Natural killer cell (primary cell): Measurements from ENCODE around the gene CEACAM18. TPM values are rescaled to one million over a fixed set of nuclear protein-coding genes. Genes with fewer than 3 reads are reported as not detected.

Experiments used
- ATAC-seq, 3 donors: fragments of 150-1000 bp in 2 of 3; fragments of 200-7000 bp in 1 of 3; cut with Tn5 transposase; 1 replicate in 1 of 3; 2 replicates in 2 of 3; pipeline ENCODE4 v1.10.0; 2021; ENCODE audit warnings: mild to moderate bottlenecking in 2 of 3, moderate library complexity in 2 of 3
- DNase-seq, 2 donors: peaks; one replicate each; pipeline versions ENCODE4 v3.0.0 to v3.0.0-alpha.2; 2013 to 2021; ENCODE audit warnings: mixed read lengths in 1 of 2
- H3K27ac ChIP-seq: one replicate; pipeline ENCODE4 v1.5.1; 2013; ENCODE audit warnings: mild to moderate bottlenecking, low read length
- H3K27me3 ChIP-seq: one replicate; pipeline ENCODE4 v1.6.1; 2013; ENCODE audit warnings: low read length; ENCODE audit not compliant: control insufficient read depth, insufficient read depth
- H3K36me3 ChIP-seq: one replicate; pipeline ENCODE4 v1.6.1; 2013; ENCODE audit warnings: low read length; ENCODE audit not compliant: control insufficient read depth, insufficient read depth
- H3K4me1 ChIP-seq: one replicate; pipeline ENCODE4 v1.6.1; 2013; ENCODE audit warnings: low read length; ENCODE audit not compliant: control insufficient read depth, insufficient read depth
- H3K4me3 ChIP-seq: one replicate; pipeline ENCODE4 v1.5.1; 2013; ENCODE audit warnings: low read length
- H3K9me3 ChIP-seq: one replicate; pipeline ENCODE4 v1.6.1; 2013; ENCODE audit warnings: low read length; ENCODE audit not compliant: control insufficient read depth, insufficient read depth
- H3K27ac Mint-ChIP-seq, 2 donors: one replicate each; pipeline ENCODE4 v1.8.0; 2022; ENCODE audit warnings: mild to moderate bottlenecking in 2 of 2, mixed read lengths in 2 of 2, moderate library complexity in 1 of 2
- H3K27me3 Mint-ChIP-seq, 2 donors: one replicate each; pipeline ENCODE4 v1.8.0; 2022; ENCODE audit warnings: low read depth in 2 of 2, mixed read lengths in 2 of 2
- H3K36me3 Mint-ChIP-seq: one replicate; pipeline ENCODE4 v1.8.0; 2022; ENCODE audit warnings: mixed read lengths
- H3K4me1 Mint-ChIP-seq, 2 donors: one replicate each; pipeline ENCODE4 v1.8.0; 2022; ENCODE audit warnings: mixed read lengths in 2 of 2
- H3K4me3 Mint-ChIP-seq: one replicate; pipeline ENCODE4 v1.8.0; 2022; ENCODE audit warnings: mild to moderate bottlenecking, moderate library complexity, mixed read lengths
- H3K9me3 Mint-ChIP-seq, 2 donors: one replicate each; pipeline ENCODE4 v1.8.0; 2022; ENCODE audit warnings: mixed read lengths in 2 of 2
- WGBS: methylation state at CpG from one replicate; pipeline ENCODE4 v1.1.7; 2013; ENCODE audit warnings: missing lambda C conversion rate; ENCODE audit not compliant: insufficient coverage; 5-methylcytosine and 5-hydroxymethylcytosine counted together
- intact Hi-C: fragments of 100-400 bp; cut with micrococcal nuclease; formaldehyde crosslinking; loops from one replicate; pipeline ENCODE4 v1.14.2; 2022
- total RNA-seq, 4 donors: library from RNA; stranded (reverse); fragments of 120-200 nt in 1 of 4; gene quantifications; one replicate each; pipeline versions ENCODE4 v1.2.3 to v1.2.4, GENCODE V29; 2013 to 2022
- TF ChIP-seq, protein P1 (sequence below): fragments of 200-600 bp; IDR thresholded peaks from one replicate; pipeline ENCODE4 v1.8.0; 2022; ENCODE audit warnings: antibody characterized with exemption

Gene CEACAM18
- total RNA-seq, 3 donors from 2014 or later (not counting 1 experiment from before 2014, with no cell fraction given) = not detected

DNA sequence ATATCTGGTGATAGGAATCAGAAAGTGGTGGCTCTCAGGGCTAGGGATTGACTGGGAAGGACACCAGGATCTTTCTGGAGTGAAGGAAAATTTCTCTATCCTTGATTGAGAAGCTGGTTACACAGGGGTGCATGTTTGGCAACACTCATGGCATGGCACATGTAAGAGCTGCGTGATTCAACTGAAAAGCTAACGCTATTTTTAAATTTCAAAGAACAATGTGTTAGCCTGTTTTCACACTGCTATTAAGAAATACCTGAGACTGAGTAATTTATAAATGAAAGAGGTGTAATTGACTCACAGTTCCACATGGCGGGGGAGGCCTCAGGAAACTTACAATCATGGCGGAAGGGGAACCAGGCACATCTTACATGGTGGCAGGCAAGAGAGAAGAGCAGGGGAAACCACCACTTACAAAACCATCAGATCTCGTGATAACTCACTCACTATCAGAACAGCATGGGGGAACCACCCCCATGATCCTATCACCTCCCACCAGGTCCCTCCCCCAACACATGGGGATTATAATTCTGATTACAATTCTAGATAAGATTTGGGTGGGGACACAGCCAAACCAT lies 27.5 kb upstream of the CEACAM18 start:
- Histone ChIP-seq H3K4me3 (no peak overlapping the region), H3K27me3 (no peaks in the 10 kb centered on the region), H3K36me3 (no peaks in the 10 kb centered on the region), H3K4me1 (peaks cover 11% of the 10 kb centered on the region), H3K9me3 (peaks cover 5% of the 10 kb centered on the region), H3K27ac (no peak overlapping the region)
- no peak for DNase-seq
- H3K27me3 Mint-ChIP-seq = peaks cover 0 to 7% of the 10 kb centered on the region in 2 donors
- no peaks in the 10 kb centered on the region for H3K9me3 Mint-ChIP-seq
- intact Hi-C loops = no loop called here
- ATAC-seq = no peak
- peaks cover 11 to 12% of the 10 kb centered on the region in 2 donors for H3K4me1 Mint-ChIP-seq
- no peak overlapping the region for H3K4me3 Mint-ChIP-seq
- TF ChIP-seq, protein P1, sequence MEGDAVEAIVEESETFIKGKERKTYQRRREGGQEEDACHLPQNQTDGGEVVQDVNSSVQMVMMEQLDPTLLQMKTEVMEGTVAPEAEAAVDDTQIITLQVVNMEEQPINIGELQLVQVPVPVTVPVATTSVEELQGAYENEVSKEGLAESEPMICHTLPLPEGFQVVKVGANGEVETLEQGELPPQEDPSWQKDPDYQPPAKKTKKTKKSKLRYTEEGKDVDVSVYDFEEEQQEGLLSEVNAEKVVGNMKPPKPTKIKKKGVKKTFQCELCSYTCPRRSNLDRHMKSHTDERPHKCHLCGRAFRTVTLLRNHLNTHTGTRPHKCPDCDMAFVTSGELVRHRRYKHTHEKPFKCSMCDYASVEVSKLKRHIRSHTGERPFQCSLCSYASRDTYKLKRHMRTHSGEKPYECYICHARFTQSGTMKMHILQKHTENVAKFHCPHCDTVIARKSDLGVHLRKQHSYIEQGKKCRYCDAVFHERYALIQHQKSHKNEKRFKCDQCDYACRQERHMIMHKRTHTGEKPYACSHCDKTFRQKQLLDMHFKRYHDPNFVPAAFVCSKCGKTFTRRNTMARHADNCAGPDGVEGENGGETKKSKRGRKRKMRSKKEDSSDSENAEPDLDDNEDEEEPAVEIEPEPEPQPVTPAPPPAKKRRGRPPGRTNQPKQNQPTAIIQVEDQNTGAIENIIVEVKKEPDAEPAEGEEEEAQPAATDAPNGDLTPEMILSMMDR = no peak
- H3K27ac Mint-ChIP-seq = no peak overlapping the region
- WGBS = 81% methylated on average over 5 of the region's 5 CpGs
- no peaks in the 10 kb centered on the region for H3K36me3 Mint-ChIP-seq

DNA sequence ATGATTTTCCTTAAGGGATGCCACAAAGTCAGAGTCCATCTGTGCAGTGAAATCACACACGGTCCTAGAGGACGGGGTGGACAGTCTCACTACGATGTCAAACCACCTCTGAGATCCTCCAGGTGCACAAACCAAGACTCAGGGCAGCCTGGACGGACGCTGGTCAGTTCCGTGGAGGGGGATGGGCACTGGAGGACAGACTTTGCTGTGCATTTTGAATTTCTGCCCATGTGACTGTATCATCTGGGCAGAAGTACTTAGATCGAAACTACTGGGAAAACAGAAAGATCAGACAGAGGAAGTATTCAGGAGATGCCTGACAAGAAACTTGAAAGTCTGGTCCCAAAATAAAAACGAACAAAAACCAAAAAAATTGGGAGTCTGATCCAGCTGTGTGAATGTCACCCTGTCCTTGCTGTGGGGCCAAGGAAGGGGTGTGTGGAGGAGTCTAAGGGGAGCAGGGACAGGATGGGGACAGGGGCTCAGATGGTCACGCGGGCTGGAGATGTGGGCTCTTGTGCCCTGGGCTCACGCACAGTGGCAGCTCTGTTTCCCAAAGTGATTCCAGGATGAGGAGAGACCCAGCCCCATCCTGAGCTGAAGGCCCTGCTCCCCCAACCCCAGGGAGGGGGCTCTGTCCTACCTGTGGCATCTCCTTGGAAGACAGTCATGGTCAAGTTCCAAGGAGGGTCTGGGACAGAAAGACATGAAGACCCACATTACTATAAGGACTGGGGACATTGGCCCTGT lies 21.6 kb upstream of the CEACAM18 start:
- TF ChIP-seq, protein P1 = no peak
- H3K4me1 Mint-ChIP-seq = peaks cover 0 to 12% of the 10 kb centered on the region in 2 donors
- H3K36me3 Mint-ChIP-seq = no peaks in the 10 kb centered on the region
- Histone ChIP-seq H3K36me3 (no peaks in the 10 kb centered on the region), H3K9me3 (no peaks in the 10 kb centered on the region), H3K4me1 (peaks cover 16% of the 10 kb centered on the region), H3K27ac (no peak overlapping the region), H3K27me3 (peaks cover 6% of the 10 kb centered on the region), H3K4me3 (no peak overlapping the region)
- no peaks in the 10 kb centered on the region for H3K9me3 Mint-ChIP-seq
- ATAC-seq (no peak), DNase-seq (no peak)
- intact Hi-C loops = no loop called here
- no peak overlapping the region for H3K4me3 Mint-ChIP-seq
- H3K27me3 Mint-ChIP-seq = peaks cover 5 to 18% of the 10 kb centered on the region in 2 donors
- WGBS = 89% methylated on average over 11 of the region's 11 CpGs
- H3K27ac Mint-ChIP-seq = no peak overlapping the region

DNA sequence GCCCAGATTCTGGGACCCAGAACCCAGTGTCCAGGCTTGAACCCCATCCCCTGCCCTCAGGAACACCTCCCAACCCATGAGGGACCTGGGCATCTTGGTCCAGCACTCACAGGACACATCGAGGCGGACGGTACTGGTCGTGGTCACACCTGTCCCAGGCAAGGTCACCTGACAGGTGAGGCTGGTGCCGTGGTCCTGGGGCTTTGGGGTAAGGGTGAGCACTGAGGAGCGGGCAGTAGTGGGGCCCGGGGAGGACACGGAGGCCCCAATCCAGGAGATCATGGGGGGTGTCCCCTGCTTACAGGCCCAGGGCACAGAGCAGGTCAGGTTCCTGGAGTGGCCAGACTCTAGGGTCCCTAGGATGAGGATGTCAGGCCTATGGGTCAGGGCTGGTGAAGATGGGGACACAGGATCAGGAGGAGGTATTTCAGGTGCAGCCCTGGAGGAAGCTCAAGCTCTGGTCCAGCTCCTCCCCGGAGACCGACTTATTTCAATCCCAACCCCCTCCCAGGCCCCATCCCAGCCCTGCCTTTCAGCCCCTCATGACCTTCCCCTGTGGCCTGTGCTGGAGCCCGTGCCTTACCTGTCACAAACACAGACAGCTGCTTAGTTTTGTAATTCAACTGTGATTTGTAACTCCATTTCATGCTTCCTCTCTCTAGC lies 20.9 kb upstream of the CEACAM18 start:
- ATAC-seq = no peak
- H3K4me3 ChIP-seq = no peak overlapping the region
- peaks cover 13% of the 10 kb centered on the region for H3K27me3 ChIP-seq
- Mint-ChIP-seq H3K27ac (no peak overlapping the region), H3K4me3 (no peak overlapping the region), H3K36me3 (no peaks in the 10 kb centered on the region), H3K4me1 (peaks cover 0 to 14% of the 10 kb centered on the region in 2 donors), H3K9me3 (no peaks in the 10 kb centered on the region), H3K27me3 (peaks cover 5 to 19% of the 10 kb centered on the region in 2 donors)
- TF ChIP-seq, protein P1 = no peak
- H3K36me3 ChIP-seq = no peaks in the 10 kb centered on the region
- WGBS = 89% methylated on average over 11 of the region's 11 CpGs
- DNase-seq = no peak
- H3K27ac ChIP-seq = no peak overlapping the region
- peaks cover 24% of the 10 kb centered on the region for H3K4me1 ChIP-seq
- H3K9me3 ChIP-seq = no peaks in the 10 kb centered on the region
- intact Hi-C loops = no loop called here
